GM18907 (cell line): ENCODE data around the gene GLRA1.
A peak's percentile ranks its signal among the peaks of the same experiment; 100 is the strongest.

Experiments
- ATAC-seq: cut with Tn5 transposase; IDR thresholded peaks from one replicate; pipeline ENCODE4 v1.9.1; 2021; ENCODE audit warnings: mild to moderate bottlenecking, moderate library complexity; ENCODE audit not compliant: unreplicated experiment

Gene GLRA1

DNA sequence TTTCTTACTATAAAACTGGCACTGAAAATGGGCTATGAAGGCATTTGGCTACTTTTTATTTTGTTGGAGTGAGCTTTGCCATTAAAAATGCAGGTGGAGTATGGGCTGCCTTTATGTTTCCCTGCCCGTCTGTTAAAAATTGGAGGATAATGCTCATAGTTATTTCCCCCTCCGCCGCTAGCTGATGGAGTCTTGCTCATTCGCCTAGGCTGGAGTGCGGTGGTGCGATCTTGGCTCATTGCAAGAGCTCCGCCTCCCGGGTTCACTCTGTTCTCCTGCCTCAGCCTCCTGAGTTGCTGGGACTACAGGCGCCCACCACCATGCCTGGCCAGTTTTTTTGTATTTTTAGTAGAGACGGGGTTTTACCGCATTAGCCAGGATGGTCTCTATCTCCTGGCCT lies 144.3 kb downstream of the GLRA1 start:
- ATAC-seq, result no peak

DNA sequence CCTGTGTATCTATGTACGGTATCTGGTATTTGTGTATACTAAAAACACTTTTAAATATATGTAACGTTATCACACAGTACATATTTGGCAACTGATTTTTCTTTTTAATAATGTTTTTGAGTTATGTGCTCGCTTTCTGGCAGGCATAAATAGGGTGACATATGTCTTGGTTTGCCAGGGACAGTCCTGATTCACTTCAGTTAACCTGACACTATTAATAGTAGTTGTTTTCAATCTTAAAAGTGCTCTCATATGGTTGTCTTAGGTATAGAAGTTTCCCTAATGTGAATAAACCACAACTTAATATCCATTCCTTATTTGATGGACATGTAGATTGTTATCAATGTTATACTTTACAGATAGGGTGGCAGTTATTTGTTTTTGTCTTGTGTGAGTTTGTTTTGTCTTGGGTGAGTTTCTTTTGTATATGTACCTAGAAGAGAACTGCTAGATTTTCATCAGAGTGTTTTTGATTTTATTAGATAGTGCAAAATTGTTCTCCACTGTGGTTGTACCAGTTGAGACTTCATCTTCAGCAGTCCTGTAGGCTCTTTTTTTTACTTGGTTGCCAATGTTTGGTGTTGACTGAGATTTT lies 145.0 kb downstream of the GLRA1 start:
- ATAC-seq, result peak; percentile 46

DNA sequence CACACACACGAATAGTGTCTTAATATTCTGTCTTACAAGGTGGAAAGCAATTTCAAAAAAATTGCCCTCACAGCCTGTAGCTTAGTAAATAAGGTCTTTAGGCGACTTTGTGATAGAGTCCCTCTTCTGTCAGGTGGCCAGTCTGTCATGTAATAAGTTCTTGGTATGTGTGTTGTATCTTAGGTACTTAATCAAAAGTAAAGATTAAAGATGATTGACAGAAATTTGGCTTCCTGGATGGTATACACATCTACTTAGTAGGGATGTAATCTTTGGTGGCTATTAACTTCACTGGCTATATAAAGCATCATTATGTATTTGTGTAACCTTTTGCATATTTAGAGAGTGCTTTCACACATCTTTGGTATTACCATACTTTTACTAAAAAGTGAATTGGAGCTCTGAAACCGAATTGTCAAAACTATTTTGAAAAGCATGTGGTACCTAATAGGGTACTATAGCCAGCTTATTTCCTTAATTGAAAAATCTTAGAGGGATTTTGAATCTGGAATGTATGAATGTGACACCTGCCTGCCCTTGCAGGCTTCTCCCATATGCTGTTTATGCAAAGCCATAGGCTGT lies 149.5 kb downstream of the GLRA1 start:
- ATAC-seq, result no peak

DNA sequence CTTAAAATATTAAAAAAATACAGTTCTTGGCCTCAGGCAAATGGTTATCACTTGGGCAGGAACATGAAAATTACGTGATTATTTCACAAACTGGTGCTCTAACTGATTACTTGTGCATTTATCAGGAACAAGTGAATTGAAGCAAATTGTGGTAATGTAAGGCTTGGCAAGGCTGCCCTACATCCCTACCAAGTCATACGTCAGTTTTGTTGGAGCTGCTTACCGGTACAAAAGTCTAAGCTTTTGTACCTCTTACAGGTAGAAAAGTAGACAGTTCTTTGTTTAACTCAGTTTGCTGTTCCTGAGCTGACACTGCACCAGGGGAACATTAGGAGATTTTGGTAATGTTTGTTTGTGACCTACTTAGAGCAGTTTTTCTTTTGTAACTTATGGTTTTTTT lies 150.7 kb downstream of the GLRA1 start:
- no peak for ATAC-seq

GRCh38 chr5:151772846-151773561 lies 151.6 kb downstream of the GLRA1 start:
- no peak for ATAC-seq
